NCI-H748 (cell line): ENCODE measurements around the gene FAM149B1.

Source experiments
- DNase-seq: peaks from one replicate; lab custom pipeline; 2025; ENCODE audit not compliant: unreplicated experiment; lab: John Stamatoyannopoulos, UW

FAM149B1 gene

DNA sequence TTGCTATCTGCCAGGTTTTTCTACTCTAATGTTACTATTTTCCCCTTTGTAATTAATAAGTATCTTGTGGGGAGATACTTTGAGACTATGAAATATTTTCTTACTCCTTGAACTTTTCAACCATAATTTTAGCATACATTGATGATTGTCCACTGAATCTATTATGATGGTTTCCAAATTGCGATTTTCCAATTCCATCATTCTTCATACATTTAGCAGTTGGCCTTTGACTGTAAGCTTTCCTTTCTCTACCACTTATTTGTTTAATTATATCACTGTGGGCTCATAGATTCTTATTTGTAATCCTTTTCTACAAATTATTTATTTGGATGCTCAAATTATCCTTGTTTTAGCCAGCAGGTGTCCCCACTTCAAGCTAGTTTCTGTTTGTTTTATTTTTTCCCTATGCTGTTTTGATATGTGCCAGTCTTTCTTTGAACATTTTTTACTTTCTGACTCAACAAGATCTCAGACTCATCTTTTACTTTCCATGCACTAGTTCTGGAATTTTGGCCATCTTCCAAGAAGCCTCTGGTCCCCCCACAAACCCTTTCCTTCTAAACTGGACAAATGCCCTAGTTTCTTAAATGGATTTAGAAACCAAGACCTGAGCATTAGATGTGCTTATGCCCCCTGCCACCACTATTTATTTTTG is 95.9 kb downstream of the FAM149B1 start:
- DNase-seq: peak; percentile 3

DNA sequence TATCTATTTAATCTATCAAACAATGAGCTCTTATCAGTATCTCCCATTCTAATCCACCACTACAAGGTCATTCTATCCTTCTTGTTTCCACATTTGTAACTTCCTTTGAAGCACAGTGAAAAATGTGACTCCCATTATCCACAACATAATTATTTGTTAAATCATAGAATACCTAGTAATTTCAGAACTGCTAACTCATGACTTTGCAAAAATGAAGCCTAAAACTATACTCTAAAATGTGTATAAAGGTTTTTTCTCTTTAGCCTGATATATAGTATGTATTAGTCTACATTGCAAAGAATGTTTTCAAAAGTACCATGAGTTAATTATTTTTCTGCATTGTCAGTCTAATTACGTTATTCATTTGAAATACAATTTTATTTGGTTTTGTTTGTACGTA is 96.5 kb downstream of the FAM149B1 start:
- no peak for DNase-seq

DNA sequence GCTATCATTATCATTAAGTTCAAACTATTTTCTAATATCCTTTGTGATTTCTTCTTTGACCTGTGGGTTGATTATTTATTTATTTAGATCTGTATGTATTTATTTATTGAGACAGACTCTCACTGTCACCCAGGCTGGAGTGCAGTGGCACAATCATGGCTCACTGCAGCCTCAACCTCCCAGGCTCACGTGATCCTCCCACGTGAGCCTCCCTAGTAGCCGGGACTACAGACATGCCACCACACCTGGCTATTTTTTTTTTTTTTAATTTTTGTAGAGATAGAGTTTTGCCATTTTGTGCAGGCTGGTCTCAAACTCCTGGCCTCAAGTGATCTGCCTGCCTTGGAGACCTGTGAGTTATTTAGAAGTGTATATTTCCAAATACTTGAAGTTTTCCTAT is 113.2 kb downstream of the FAM149B1 start:
- DNase-seq: no peak

DNA sequence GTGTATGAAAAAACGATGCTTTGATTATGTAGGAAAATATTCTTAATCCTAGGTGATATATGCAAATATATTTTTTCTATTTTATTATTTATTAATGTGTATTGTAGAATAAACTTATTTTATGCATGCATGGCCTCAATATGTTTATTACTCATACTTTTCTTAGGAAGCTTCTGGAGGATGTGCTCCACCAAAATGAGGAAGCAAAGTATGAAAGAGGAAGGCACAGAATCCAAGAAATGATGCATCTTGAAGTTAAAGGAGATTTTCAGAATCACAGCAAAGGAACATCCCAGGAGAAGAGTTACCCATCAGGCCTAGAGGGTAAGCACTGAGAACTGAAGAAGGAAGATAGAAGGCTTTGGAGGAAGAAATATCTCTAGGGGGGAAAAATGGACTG is 119.5 kb downstream of the FAM149B1 start:
- DNase-seq: no peak

DNA sequence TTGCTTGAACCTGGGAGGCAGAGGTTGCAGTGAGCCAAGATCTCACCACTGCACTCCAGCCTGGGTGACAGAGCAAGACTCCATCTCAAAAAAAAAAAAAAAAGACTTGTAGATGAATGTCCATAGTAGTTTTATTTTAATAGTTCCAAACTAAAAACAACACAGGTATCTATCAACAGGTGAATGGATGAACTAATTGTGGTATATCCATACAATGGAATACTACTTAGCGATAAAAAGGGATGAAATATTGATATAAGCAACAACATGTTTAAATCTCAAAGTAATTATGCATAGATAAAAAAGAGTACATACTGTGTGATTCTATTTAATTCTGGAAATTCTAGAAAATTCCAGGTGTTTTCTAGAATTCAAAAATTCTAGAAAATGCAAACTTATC is 122.0 kb downstream of the FAM149B1 start:
- DNase-seq: no peak

DNA sequence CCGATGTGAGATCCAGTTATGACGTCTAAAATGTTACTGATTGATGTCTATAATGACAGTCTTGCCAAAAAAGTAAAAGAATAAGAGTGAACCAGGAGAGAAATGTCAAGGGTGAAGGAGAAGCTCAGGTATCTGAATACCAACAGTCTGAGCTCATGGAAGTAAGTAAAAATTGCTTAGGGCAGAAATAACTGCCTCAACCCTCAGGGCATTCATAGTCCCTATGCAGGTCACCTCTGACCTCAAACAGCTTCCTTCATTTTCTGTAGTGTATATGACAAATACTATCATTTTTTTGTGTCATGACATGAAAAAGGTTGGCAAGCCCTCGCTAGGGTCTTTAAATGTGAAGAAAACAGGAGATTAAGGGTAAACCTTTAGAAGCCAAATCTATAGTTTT is 125.5 kb downstream of the FAM149B1 start:
- DNase-seq: no peak
